Measurements from ENCODE around the gene KIF18A. TPM values are rescaled to one million over a fixed set of nuclear protein-coding genes. Genes with fewer than 3 reads are reported as not detected.

Gene KIF18A
- total and polyA plus RNA-seq, 9 of the 15 experiments (the other 6 are each of a cell fraction or from before 2014, with no cell fraction given): 15.1 to 36.1 (median 24.3) TPM

- TF ChIP-seq BCLAF1 (IDR thresholded peaks at IDR 0.05; ENCODE audit: borderline replicate concordance in 1 of 2, control insufficient read depth in 1 of 2, low read depth in 2 of 2, low read length in 1 of 2) (no peak), HDAC1 (IDR thresholded peaks at IDR 0.05) (peak in 1 of 2 experiments; percentile 90; a peak in 2 of 4 replicates), TCF7L2 (IDR thresholded peaks at IDR 0.05; ENCODE audit: low read depth, low read length) (no peak), SMARCE1 (IDR thresholded peaks at IDR 0.05) (0 out of 2 replicates have a peak, but pooled peaks have one; percentile 22), NCOA1 (IDR thresholded peaks at IDR 0.05; ENCODE audit: low read depth) (0 out of 2 replicates have a peak, but pooled peaks have one; percentile 9), MIER1 (IDR thresholded peaks at IDR 0.05; ENCODE audit: low read depth) (no peak), MAFF (IDR thresholded peaks at IDR 0.05; ENCODE audit: low read length) (no peak), CUX1 (CRISPR knock-in tag; IDR thresholded peaks at IDR 0.05) (no peak), RHOXF2B (CRISPR knock-in tag; conservative IDR thresholded peaks at IDR 0.05) (no peak), CBX5 (IDR thresholded peaks at IDR 0.05; ENCODE audit: borderline replicate concordance, low read depth) (no peak), MLX (CRISPR knock-in tag; conservative IDR thresholded peaks at IDR 0.05) (no peak), HMG20A (CRISPR knock-in tag; conservative IDR thresholded peaks at IDR 0.05) (no peak), ESRRA (IDR thresholded peaks at IDR 0.05; ENCODE audit: borderline replicate concordance, low read depth) (peak; percentile 74; the same call in 1 of the 2 replicates), THRAP3 (IDR thresholded peaks at IDR 0.05; ENCODE audit: borderline replicate concordance) (no peak), GTF2F1 (IDR thresholded peaks at IDR 0.05; ENCODE audit: low read depth, low read length) (no peak), ZNF133 (CRISPR knock-in tag; IDR thresholded peaks at IDR 0.05) (no peak), RBM14 (IDR thresholded peaks at IDR 0.05; ENCODE audit: borderline replicate concordance, insufficient read depth, low read depth, low read length) (no peak), TAF7 (tag; IDR thresholded peaks at IDR 0.05) (no peak), PURB (CRISPR knock-in tag; IDR thresholded peaks at IDR 0.05; ENCODE audit: low read depth) (no peak)
These were observed at the start of gene KIF18A, which contains the start of gene METTL15 (continued) for GRCh38 chr11:28107750-28108618.

All from K562 (cell line).